DMS114 treated with DMSO at 0.1 percent for 48 hours (cell line): ENCODE measurements around the gene FHIT.

Experiments
- DNase-seq: peaks from one replicate; lab custom pipeline; 2025; ENCODE audit not compliant: unreplicated experiment; lab: John Stamatoyannopoulos, UW

The FHIT gene

DNA sequence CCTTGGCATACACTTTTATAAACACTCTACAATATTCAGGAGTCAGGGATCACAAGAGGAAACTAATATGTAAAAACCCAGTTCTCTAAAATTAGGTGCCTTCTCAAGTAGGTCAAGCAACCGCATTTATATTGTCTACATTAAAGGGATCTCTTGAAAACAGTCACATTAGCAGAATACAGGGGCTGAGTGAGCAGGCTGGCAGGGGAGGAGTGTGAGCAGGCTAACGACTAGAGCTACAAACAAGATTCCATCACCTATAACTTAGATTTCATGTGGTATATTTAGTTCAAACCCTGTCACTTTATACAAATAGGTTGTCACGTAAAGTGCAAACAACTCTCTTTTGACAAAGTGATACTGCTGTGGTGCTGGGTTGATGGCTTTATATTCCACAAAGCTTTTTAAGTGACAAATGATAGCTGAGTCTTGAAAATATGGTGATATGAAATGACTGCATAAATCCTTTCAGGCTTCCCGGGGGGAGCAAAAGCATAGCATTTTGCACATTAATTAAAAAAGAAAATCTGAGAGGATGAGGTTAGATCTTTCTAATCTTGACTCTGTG, 937.9 kb downstream of the FHIT start:
- DNase-seq = no peak

DNA sequence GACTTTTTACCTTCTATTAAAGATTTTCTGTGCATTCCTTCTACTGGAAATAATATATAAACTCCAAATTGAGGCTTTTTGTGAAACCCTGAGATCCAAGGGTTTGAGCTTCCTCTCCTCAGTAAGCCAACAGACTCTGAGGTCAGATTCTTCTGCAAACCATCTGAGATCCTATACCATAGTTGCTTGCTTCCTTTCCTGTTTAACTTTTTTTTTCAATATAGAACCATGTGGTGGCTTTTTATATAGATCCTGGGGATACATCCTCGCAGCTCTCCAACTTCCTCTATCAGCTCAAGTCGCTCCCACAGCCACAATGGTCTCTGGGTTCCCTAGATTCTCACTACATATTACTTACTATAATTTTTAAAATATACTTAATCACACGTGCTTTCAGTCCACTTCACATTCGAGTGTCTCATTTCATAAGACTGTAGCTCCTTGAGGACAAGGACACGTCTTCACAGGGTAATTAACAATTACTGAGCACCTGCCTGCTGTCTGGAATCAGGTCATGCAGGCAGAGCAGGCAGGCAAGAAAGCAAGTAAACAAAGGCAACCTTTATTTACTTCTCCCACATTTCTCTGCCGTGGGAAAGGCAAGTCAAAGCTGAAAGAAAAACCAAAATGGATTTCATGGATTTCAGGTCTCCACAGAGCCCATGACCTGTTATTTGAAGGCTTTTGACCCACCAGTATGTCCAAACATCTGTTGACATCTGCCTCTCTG, 941.5 kb downstream of the FHIT start:
- no peak for DNase-seq

DNA sequence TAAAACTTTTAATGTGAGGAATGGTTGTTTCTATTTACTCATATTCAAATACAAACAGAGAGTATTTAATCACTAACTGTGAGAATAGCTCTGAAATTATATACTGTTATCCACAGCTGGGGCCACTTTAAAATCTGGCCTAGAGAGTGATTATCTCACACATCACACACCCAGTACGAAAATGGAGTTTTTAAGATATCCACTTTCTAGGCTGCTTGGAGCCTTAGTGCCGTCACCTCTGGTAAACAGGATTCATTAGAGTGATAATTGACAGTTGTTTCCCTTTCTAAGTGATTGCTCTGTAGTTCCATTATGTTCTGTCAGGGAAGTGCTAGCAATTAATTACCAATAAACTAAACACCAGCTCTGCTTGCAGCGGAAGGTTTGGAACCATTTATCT, 942.4 kb downstream of the FHIT start:
- no peak for DNase-seq

DNA sequence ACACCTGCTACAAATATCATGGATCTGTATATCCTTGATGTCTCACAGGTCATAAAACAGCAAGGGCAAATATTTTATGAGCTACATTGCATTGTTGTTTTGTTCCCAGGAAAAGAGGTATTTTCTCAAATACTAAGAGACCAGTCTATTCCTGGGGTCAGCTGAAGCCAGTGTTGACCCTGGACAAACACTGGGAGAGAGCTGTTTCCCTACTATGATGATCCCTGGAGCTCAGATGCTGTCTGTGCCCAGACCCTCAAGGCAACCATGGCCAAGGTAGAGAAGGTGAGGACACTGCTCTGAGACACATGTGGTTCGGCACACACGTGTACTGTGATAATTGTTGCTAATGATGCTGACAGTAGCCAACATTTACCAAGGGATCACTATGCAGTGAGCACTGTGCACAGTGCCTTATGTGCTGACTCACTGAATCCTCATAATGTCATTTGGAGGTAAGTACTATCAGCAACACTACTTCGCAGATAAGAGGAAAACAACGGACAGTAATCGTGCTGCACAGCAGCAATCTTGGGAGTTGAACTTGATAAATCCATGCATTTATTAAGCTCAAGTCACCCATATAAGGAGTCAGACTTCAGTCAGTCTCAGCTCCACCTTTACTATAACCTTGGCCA, 943.6 kb downstream of the FHIT start:
- DNase-seq = no peak

DNA sequence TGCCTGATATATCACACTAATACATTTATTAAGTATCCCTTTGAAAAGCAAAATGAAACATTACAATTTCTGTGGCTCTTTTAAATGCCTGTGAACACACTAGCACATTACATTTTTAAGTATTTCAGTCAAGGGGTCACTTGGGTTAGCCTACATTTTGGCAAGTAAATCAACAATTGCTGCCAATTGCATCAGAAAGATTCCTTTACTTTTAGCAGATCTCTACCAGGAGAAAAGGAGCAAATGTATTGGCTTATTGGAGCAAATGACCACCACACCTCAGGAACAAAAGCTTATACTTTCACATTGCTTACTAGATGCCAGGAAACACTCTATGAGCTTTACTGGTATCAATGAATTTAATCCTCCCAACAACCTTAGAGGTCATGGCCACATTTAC, 947.1 kb downstream of the FHIT start:
- DNase-seq = no peak

DNA sequence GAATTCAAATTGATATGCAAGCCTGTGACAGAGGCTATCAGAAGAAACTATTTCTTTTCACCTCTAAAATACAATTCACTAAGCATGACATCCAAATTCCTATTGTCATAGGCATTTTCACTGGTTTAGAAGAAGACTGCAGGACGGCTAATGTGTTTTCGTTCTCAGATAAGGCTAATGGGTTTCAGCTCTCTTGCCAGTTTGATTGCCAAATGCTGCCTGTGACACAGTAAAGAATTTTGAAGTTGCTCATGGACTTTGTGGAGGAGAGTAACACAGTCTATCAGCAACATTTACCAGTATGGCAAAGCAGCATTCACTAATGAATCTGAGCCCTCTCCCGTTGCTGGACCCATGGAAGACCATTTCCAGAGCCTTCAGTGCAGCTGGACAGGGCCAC, 948.1 kb downstream of the FHIT start:
- DNase-seq = no peak

DNA sequence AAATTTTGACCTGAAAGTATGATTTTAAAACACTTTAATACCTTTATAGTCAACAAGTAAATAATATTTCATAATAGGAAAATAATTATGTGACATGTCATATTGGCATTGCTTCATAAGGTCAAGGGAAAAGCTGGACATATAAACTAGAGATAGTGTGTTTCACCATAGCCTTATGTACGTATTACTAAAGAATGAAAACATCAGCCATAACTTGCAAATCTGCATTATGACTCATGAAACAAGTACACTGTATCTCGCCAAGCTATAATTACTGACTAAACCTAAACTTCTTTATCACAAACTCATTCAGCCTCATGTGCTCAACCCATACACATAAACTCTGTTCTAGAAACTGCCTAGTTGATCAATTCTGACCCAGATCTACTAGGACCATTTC, 950.1 kb downstream of the FHIT start:
- DNase-seq = no peak

DNA sequence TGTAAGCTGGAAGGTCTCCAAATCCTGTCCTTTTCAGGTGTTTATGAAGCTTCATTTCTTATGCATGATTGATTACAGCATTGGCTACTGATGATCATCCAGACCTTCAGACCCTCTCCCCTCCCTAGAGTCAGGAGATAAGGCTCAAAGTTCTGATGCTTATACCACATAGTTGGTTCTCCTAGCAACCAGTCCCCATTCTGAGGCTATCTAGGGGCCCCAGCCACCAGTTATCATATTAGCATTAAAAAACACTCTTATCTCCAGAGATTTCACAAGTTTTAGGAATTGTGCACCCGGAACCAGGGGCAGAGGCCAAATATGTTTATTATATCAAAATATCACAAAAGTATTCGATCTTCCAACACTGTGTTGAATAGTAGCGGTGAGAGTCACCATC, 953.1 kb downstream of the FHIT start:
- no peak for DNase-seq

DNA sequence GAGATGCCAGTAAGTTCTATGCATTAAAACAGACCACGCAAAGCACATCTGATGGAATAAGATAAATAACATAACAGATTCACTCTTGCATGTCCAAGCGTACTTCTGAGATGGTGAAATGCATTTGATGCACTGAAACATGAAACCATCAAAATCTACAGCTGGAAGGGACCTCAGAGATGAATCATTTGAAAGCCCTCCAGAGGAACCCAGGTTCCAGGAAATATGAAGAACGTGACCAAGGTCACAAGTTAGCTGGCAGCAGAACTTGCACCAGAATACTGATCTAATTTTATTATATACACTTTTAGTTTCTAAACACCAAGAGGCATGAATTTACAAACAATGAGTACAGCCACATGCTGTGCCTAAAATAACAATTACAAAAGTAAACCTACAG, 957.1 kb downstream of the FHIT start:
- no peak for DNase-seq

DNA sequence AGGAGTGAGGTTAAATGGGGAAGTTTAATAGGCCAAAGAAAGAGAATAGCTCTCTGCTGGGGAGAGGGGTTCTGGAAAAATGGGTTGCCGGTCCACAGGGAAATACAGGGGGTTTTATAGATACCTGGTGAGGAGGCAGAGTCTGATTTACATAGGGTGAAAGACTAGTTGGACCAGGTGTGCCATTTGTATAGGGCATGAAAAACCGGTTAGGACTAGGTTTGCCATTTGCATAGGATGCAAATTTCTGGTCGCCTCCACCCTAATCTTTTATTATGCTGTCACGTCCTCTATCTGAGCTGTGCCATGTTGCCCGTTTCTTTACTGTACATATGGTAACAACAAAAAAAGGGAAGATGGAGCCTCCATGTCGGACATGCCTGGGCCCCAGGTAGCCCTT, 960.1 kb downstream of the FHIT start:
- DNase-seq = no peak

DNA sequence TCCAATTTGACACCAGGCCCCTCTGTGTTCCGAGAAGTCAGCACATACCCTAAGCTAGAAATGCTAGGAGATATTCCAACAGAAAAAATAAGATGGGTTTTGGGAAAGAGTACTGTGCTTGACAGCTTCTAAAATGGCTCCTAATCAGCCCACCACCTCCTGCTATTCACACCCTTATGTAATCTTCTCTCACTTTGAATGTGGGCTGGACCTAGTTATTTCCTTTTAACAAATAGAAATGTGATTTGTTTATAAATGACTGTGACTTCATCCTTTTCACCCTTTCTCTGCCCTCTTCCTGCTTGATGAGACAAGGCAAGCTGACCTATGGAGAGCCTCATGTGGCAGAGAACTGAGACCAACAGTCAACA, 961.1 kb downstream of the FHIT start:
- no peak for DNase-seq

DNA sequence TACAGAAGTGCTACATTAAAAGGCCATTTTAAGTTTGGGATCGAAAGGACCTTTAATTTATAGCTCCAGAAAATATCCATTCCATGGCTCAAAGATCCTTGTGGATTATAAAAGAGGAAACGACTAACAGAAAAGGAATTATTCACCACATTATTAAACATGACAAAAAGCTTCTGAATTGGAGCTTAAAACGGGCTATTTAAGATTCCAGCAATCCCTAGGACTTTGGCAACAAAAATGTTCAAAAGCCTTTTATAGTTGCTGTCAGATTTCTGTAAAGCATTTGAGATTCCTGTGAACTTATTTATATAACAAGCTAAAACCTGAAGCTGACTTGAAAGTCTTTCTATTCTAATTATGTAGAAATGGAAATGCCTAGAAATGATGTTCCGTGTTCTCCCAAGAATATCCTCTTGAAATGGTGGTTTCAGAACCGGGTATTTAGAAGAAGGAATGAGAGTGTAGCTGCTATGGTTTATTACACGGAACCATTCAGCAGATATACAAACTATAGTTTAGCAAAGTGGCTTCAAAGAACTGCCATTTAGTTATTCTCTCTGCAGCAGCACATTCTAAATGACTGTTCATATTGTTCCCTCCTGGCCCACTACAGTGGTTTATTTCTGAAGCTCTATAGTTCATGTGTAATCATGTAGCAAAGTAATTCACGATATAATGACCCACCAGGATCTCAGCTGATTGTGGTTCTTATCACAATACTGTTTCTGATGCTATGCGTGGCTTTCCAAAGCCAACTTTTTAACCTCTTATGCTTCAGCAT, 961.7 kb downstream of the FHIT start:
- no peak for DNase-seq

DNA sequence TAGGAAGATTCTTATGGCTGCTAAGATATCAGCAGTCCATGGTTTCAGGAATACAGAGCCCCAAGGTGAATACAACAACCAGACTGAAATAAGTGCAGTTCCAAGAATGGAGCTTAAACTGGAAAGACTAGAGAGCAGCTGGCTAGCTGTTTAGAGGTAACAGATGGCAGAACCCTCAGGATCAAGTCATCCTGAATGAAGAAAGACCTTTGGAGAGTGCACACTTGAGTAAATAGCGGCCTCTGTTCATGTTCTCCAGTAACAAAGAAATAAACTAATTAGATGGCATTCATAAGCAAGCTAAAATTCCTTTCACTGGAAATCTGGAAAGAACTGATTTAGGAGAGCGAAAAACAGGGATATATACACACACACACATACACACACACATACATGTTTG, 968.4 kb downstream of the FHIT start:
- DNase-seq = no peak

DNA sequence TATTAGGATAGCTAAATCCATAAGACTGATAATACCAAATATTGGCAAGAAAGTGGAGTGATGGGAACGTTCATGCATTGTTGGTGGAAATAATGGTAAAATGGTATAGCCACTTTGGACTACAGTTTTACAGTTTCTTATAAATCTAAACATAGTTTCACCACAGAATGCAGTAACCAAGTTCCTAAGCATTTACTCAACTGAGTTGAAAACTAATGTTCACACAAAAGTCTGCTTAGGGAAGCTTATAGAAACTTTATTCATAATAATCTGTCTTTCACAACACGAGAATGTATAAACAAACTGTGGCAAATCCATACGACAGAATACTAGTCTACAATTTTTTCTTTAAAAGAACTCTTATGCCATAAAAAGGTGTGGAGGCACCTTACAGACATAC, 969.3 kb downstream of the FHIT start:
- no peak for DNase-seq

DNA sequence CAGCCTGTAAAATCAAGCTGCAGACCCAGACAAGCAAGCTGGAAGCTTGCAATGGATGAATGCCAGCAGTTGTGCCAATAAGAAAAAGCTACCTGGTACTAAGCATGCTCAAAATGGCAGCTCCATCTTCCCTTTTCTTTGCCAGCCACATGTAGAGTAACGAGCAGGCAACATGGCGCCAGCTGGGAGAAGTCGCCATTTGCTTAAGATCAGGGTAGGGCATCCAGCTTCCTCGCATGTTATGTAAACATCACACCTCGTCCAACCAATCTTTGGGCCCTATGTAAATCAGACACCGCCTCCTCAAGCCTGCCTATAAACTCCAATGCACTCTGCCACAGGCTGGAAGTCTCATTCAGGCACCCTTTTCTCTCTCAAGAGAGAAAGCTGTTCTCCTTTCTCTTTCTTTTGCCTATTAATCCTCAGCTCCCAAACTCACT, 973.9 kb downstream of the FHIT start:
- no peak for DNase-seq

DNA sequence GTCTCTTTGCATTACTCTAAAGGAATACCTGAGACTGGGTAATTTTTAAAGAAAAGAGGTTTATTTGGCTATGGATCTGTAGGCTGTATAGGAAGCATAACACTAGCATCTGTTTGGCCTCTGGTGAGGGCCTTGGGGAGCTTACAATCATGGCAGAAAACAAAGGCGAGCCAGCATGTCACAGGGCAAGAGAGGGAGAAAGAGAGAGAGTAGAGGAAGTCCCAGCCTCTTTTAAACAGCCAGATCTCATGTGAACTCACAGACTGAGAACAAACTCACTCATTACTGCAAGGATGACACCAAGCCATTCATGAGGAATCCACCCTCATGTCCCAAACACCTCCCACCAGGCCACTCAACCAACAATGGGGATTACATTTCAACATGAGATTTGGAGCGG, 974.6 kb downstream of the FHIT start:
- no peak for DNase-seq

DNA sequence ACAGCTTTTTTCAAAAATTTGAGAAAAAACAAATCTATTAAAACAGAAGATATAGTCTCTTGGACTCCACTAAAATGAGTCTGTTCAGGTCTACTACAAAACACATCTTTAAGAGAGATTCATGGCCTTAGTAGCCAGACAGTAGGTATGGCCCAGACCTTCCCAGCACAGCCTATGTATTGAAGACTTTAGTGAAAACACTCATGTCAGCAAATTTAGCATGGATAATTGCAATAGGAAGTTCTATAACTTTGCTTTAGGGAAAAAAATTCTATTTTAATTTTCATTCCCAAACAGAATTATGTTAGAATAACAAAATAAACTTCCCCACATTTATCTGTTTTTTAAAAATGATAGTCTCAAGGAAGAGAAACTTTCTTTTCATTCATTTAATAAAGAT, 976.6 kb downstream of the FHIT start:
- DNase-seq = no peak

DNA sequence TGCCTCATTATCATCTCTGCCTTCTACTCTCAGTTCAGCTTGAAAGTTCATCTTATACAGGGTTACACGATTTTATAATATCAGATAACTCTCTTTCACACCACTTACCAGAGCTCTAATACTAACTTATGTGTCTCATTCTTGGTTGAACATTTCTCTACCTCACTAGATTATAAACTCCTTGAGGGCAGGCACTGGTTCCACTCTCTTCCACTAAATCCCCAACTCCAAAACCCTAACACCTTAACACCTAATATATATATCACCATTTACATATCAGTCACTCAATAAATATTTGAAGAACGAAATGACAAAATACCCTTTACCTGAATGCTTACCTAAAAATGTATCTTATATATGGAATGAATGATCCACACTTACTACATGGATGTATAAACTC, 977.2 kb downstream of the FHIT start:
- DNase-seq = no peak

DNA sequence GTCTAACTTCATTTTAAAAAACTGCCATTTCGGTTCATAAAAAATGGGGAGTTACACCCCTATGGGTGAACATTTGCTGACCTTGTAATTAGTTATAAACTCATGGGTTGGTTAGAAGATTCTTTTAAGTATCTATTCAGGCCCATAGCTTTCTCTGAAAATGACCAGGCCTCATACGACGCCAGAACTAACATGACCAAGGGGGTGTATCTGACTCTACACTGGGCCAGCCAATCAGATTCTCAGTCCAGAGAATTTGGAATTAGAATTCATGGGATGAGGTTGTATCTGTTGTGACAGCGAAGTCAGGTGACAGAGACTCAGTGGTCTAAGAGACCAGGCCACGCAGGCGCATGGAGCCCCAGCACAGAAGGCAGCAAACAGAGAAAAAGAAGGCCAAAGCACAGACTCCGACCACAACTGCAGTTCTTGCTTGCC, 981.4 kb downstream of the FHIT start:
- DNase-seq = no peak

DNA sequence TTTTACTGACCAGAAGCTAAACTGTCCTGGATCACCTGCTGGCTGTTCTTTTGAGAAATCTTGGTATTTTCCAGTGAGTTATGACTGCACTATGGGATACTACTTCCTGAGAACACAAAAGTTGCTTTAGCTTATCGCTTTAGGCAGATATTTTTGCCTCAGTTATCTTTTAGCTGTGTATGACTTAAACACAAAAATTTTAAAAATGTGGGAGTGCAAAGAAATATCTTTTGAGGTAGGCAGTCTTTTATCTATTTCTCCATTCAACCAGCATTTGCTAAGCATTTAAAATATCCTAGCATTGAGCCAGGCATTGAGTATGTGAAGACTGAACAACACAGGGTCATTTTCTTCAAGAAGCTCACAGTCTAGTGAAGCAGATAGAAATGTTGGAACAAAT, 981.9 kb downstream of the FHIT start:
- DNase-seq = no peak

DNA sequence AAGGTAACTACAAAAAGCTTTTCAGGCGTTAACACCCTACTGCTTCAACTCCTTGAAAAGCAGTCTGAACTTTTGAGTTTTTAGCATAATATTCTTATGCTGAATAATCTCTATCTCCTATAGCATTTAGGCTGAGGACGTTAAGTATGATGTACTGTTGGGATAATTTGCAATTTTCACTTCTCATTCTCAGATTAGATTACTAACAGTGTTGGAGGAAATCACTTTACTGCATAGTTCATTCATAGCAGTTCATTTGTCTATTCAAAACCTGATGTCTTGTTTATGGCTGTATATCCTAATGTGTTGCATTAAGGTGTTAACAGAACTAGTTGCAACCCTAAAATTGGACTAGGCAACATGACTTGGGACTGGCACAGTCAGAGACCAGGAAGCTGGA, 983.1 kb downstream of the FHIT start:
- DNase-seq = no peak

DNA sequence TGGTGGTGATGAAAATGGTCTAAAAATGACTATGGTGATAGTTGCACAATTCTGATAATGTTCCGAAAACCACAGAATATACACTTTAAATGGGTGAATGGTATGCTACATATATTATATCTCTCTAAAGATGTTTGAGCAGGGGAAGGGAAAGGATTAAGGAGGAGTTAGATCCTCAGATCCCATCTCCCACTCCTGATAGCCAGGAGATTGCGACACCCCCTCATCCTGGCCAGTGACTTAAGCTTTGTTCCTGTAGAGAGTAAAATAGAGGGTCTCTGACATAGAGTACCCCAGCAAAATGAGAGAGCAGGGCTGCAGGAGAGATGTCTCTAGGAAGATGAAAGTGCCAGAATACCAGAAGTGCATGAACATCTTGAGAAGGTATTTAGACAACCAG, 984.8 kb downstream of the FHIT start:
- no peak for DNase-seq
